COR-L47 (cell line): ENCODE results near the gene TSPAN9.
"Not testable (repeated sequence)": the region's sequence is repeated elsewhere in the genome, so short reads cannot be mapped to it uniquely, and the experiment has no call there.

Source experiments
- DNase-seq: peaks from one replicate; lab custom pipeline; 2025; lab: John Stamatoyannopoulos, UW

The TSPAN9 gene

DNA sequence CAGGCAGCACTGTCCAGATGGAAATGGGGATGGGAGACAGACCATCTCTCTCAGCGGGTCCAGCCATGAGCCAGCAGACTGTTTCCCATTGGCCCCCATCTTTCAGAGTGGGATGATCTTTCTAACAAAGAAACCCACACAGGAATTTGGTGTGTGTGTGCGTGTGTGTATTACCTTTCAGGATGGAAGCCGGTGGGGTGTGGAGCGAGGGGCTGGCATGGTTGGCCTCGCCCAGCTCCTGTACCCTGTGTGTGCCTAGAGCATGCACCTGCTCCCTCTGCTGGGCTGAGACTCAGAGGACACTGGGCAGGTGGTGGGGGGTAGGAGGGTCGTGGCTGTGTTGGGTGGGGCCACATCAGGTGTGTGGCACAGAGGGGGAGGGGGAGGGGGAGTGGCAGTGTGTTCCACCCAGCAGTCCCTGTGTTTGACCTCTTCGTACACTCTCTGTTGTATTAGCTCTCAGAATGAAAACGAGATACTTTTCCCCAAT is 33.0 kb upstream of the TSPAN9 start:
- DNase-seq: no peak

DNA sequence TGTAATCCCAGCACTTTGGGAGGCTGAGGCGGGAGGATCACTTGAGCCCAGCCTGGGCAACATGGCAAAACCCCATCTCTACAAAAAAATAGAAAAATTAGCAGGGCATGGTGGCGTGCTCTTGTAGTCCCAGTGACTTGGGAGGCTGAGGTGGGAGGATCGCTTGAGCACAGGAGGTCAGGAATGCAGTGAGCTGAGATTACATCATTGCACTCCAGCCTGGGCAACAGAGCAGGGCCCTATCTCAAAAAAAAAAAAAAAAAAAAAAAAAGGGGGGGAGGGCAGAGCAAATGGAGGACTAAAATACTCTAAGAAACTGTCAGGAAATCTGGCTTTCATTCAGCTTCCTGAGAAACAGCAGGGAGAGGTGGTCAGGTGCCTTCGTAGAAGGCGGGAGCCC is 31.7 kb upstream of the TSPAN9 start:
- DNase-seq: no peak

GRCh38 chr12:3045989-3046388 is 31.2 kb upstream of the TSPAN9 start:
- DNase-seq: no peak

GRCh38 chr12:3046441-3047200 is 30.6 kb upstream of the TSPAN9 start:
- no peak for DNase-seq

DNA sequence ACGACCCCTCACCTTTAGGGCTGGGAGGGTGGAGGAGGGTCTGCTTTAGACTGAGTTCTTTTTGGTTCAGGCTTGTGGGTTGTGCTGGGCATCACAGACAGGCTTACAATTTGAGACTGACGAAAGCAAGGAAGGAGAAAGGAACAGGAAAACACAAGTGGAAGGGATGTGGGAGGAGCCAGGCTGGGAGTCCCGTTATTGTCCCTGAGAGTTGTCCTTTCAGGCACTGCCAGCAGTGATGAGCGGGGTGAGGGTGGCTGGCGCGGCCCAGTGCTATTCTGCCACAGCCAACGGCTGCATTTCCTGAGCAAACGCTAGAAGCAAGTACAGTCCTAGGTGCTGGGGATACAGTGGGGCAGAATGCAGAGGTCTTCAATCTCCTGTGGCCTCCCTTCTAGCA is 29.2 kb upstream of the TSPAN9 start:
- DNase-seq: no peak

GRCh38 chr12:3048540-3048939 is 28.6 kb upstream of the TSPAN9 start:
- no peak for DNase-seq

- DNase-seq: no peak
Observed at GRCh38 chr12:3049176-3049575, 28.0 kb upstream of the TSPAN9 start.

DNA sequence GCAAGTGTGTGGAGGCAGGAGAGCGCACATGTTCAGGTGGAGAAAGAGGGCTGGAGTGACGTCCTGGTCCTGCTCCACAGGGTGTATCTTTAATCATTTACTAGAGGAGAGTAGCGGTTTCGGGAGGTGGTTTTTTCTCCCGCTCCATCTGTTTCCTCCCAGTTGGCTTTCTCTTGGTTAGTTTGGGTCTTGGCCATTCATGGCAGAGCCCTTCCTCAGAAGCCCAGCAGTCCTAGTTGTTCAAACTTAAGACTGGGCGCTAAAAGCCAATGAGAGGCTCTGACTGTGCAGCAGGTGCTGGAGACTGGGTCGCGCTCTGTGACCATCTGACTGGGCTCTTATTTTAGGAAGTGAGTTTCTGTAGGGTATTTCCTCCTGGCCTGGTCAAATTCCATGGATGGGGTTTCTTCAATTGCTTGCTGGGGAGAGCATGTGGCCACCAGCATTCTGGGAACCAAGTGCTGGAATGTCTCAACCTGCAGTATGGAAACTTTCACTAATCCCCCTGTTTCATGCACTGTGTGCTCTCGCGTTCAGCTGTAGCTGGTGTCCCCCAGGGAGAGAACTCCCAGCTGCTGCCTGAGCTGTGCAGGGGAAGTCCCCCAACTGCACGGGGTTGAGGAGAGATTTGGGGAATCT is 27.4 kb upstream of the TSPAN9 start:
- DNase-seq: no peak

GRCh38 chr12:3054374-3054773 is 22.8 kb upstream of the TSPAN9 start:
- no peak for DNase-seq

DNA sequence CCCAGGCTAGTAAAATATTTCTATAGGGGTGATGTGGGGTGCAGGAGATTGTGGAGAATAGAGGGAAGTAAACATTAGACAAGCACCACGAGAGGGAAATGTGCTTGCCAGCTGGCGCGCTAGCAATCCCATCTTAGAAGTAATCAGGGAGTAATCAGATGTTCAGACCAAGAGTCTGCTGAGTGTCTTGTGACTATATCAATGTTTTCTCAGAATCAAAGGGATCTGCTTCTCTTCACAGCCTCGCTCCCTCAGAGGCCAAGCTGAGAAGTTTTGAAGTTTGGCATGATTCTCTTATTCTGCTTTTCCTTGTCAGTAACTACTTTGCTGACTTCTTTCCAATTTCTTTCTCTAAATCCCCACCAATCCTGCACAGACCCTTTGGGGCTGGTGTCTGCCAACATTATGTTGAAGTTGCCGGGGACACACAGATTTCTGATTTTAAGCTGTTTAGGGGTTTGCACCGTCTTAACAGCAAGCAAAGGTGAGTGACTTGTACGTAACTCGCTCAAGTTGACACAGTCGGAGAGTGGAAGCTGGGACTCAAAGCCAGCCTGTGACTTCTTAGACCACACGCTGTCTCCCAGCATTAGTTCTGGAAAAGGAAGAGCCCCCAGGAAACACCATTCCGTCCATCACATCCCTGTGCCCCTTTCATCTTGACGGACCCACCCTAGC is 22.0 kb upstream of the TSPAN9 start:
- no peak for DNase-seq

DNA sequence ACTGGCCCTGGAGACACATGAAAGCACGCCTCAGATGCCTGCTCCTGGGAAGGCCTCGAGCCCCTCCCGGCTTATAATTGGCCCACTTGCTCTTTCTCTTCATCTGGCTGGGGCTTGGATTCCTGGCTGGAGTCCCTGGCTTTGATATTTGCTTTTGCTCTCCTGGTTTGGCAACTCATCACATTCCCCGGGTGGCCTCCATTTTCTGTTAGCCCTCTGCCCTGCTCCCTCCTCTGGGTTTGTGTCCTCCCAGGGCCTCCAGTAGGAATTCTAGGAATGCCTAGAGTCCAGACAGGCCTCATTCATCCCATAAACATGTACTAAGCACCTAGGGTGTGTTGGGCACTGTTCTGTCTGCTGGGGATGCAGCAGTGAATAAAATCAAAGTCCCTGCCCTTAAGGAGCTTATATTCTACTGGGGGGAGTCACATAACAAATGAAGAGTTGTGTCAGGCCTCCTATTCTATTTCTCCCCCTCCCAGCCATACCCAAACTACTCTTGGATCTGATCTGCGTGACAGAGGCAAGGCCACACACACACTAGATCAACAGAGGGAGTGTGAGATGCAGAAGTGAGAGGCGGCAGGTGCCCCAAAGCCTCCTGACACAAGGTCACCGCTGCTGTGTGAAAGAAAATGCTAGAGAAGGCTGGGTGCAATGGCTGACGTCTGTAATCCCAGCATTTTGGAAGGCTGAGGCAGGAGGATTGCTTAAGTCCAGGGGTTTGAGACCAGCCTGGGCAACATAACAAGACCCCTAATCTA is 21.3 kb upstream of the TSPAN9 start:
- DNase-seq: no peak

GRCh38 chr12:3061059-3061458 is 16.1 kb upstream of the TSPAN9 start:
- DNase-seq: no peak

GRCh38 chr12:3061501-3062215 is 15.5 kb upstream of the TSPAN9 start:
- DNase-seq: no peak

DNA sequence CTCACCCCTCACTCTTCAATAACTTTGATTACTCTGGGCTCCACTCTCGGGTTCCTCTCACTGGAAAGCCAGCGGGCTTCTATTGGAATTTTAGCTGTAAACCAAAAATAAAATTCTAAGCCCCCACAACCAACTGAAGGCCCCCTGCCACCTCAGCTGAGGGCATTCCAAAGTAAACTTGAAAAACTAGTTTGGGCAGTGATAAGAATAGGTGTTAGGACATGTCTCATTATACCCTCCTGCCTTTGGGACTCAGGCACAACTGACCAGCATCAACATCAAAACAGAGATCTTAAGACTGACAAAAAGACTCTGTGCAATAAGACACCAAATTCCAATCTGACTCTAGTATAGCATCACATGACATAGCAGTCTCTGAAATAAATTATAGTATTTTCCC is 11.9 kb upstream of the TSPAN9 start:
- DNase-seq: no peak

- DNase-seq: not testable (repeated sequence)
Observed at GRCh38 chr12:3065846-3066245, 11.3 kb upstream of the TSPAN9 start.

DNA sequence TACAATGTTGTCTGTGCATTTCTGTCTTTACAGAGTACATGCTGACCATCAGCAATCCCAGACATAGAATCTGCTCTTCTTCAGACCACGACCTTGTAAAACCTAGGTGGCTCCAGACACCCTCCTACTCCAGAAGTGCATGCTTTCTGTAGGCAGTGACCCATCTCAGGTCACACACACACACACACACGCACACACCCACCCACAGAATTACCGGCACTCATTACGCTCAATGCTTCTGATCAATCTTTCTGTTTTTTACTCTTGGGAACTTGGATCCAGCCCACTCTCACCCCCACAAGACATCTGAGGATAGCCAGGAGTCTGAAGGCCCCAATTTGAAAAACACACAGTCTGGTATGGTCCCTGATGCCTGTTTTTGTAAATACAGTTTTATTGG is 7.5 kb upstream of the TSPAN9 start:
- DNase-seq: no peak

DNA sequence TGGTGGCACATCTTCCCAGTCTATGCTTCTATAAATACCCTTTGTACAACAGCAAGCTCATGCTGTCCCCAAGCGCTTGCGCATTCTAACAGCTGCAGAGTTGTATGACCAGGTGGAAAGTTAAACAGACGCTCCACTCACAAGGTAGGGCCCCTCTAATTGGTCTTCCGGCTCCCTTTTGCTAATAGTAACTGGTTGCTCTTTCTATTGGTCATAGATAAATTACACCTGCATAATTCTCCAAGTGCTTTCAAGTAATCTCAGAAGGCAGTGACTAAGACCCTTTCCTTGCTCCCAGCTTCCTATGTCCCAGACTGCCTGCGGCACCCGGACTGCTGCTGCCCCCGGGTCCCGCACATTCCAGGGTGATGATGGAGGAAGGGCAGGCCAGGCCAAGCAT is 6.1 kb upstream of the TSPAN9 start:
- DNase-seq: no peak

GRCh38 chr12:3071710-3072109 is 5.5 kb upstream of the TSPAN9 start:
- no peak for DNase-seq

DNA sequence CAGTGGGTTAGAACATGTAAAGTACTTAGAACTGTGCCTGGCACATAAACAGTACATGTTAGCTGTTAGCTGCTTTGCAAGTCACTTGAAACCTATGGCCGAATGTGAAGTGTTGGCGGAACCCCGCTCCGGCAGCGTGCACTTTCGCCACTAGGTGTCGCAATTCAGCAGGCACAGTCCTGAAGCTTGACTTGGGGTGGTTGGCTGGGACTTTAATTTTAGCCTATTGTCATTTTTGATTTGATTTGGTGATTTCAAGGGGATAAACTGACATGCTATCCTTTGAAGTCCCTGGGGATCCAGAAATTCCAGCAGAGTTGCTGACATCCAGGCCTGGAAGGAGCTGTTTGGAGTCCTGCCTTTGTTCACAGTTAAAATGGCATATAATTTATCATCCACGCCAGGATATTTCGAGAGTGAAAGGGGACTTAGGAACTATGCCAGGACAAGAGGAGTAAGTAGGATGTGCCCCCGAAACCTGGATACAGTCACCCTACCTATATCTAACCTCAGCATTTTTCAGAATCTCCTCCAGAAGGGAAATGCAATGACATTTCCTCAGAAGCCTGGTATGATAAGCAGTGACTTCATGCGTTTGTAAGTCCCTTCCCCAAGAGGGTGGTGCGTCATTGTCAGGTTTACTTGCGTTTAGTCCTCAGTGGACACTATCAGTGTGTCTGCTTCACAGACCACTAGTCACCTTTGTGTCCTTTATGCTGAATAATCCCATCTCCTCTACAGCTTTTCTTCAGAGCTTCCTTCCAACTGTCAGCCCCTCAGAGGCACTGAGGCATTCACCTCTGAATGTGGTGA is 3.5 kb upstream of the TSPAN9 start:
- DNase-seq: peak; percentile 40

- no peak for DNase-seq
Observed at GRCh38 chr12:3075315-3075714, 1.9 kb upstream of the TSPAN9 start.

DNA sequence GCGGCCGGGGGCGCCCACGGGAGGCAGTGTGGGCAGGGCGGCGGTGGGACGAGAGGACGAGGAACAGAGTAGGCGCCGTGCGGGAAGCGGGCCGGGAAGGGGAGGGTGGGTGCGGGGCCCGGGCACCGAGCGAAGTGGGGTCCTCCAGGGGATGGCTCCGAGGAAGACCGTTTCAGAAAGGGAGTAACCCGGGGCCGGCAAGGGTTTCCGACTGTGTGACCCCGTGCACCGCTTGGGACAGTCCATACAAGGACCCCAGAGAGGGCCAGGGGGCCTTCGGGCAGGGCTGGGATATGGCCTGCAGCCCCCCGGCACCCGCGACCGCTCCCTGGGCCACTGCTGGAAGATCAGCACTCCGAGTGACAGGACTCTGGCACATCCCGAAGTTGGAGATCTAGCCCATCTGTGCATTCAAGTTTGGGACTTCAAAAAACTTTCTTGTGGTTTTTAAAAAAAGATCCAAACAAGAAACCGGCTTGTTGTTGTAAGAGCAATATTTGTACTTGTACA is 448 bp downstream of the TSPAN9 start:
- no peak for DNase-seq
